ENCODE measurements around the gene TOP3B. TPM values are rescaled to one million over a fixed set of nuclear protein-coding genes. Genes with fewer than 3 reads are reported as not detected.

TOP3B gene
- polyA plus RNA-seq, result 33.7 and 37.9 TPM in 2 replicates
- polyA minus RNA-seq, result 36.3 and 38.9 TPM in 2 replicates

GRCh38 chr22:21982338-21982965 lies at the start of gene TOP3B:
TOP3B (minus strand) TSS chr22:21982787; CDS start chr22:21975709, 7,078 bp downstream.
- Histone ChIP-seq H3K4me2 (ENCODE audit: low read length) (peak within 1 kb of the TSS; percentile 97), H3K4me3 (ENCODE audit: low read length) (peak within 1 kb of the TSS; percentile 96), H3K79me2 (replicated peaks; ENCODE audit: insufficient read depth, low read length) (peaks cover 16% of the 10 kb centered on the region), H3K27me3 (ENCODE audit: insufficient read depth, low read depth, low read length) (no peaks in the 10 kb centered on the region), H3F3A (ENCODE audit: insufficient read depth, low read length, poor library complexity, severe bottlenecking) (no peaks in the 10 kb centered on the region), H3K27ac (ENCODE audit: low read length) (peak within 1 kb of the TSS; percentile 50), H2AFZ (ENCODE audit: low read depth, low read length) (peak within 1 kb of the TSS; percentile 97), H4K20me1 (ENCODE audit: insufficient read depth) (no peaks in the 10 kb centered on the region), H3K9me3 (ENCODE audit: low read length) (no peaks in the 10 kb centered on the region), H3K9ac (ENCODE audit: low read length) (peak within 1 kb of the TSS; percentile 88), H3K9me2 (ENCODE audit: insufficient read depth, low read length) (no peaks in the 10 kb centered on the region), H3K36me3 (ENCODE audit: insufficient read depth, low read length) (no peaks in the 10 kb centered on the region)
- TF ChIP-seq EZH2 (IDR thresholded peaks at IDR 0.05; ENCODE audit: borderline replicate concordance, insufficient read depth, low read length, poor library complexity, severe bottlenecking) (no peak), TAF1 (IDR thresholded peaks at IDR 0.05; ENCODE audit: low read depth) (peak; percentile 92), REST (IDR thresholded peaks at IDR 0.05; ENCODE audit: borderline replicate concordance) (peak; percentile 77), CTCF (IDR thresholded peaks at IDR 0.05; ENCODE audit: poor library complexity, severe bottlenecking) (peak; percentile 23), MXI1 (conservative IDR thresholded peaks at IDR 0.05; ENCODE audit: poor library complexity, severe bottlenecking) (peak; percentile 77), SMC3 (conservative IDR thresholded peaks at IDR 0.05; ENCODE audit: poor library complexity) (peak; percentile 62), EP300 (conservative IDR thresholded peaks at IDR 0.05; ENCODE audit: poor library complexity, severe bottlenecking) (peak; percentile 61), POLR2AphosphoS5 (IDR thresholded peaks at IDR 0.05) (peak; percentile 91), RAD21 (conservative IDR thresholded peaks at IDR 0.05) (peak; percentile 54)

GRCh38 chr22:22031183-22031945 lies 48.8 kb upstream of the TOP3B start:
- no peak overlapping the region for H3K9ac ChIP-seq (ENCODE audit: low read length)
- no peaks in the 10 kb centered on the region for H3K79me2 ChIP-seq (replicated peaks; ENCODE audit: insufficient read depth, low read length)
- no peak overlapping the region for H3K4me3 ChIP-seq (ENCODE audit: low read length)
- no peak overlapping the region for H2AFZ ChIP-seq (ENCODE audit: low read depth, low read length)
- no peak for TF ChIP-seq EZH2 (IDR thresholded peaks at IDR 0.05; ENCODE audit: borderline replicate concordance, insufficient read depth, low read length, poor library complexity, severe bottlenecking)
- no peak for TF ChIP-seq POLR2AphosphoS5 (IDR thresholded peaks at IDR 0.05)
- TF ChIP-seq SMC3 (conservative IDR thresholded peaks at IDR 0.05; ENCODE audit: poor library complexity), result no peak
- no peak for TF ChIP-seq REST (IDR thresholded peaks at IDR 0.05; ENCODE audit: borderline replicate concordance)
- no peak for TF ChIP-seq TAF1 (IDR thresholded peaks at IDR 0.05; ENCODE audit: low read depth)
- TF ChIP-seq MXI1 (conservative IDR thresholded peaks at IDR 0.05; ENCODE audit: poor library complexity, severe bottlenecking), result no peak
- no peak for TF ChIP-seq RAD21 (conservative IDR thresholded peaks at IDR 0.05)
- no peak for TF ChIP-seq CTCF (IDR thresholded peaks at IDR 0.05; ENCODE audit: poor library complexity, severe bottlenecking)
- no peak for TF ChIP-seq EP300 (conservative IDR thresholded peaks at IDR 0.05; ENCODE audit: poor library complexity, severe bottlenecking)
- no peaks in the 10 kb centered on the region for H3K36me3 ChIP-seq (ENCODE audit: insufficient read depth, low read length)
- no peaks in the 10 kb centered on the region for H4K20me1 ChIP-seq (ENCODE audit: insufficient read depth)
- no peaks in the 10 kb centered on the region for H3K9me3 ChIP-seq (ENCODE audit: low read length)
- no peak overlapping the region for H3K27ac ChIP-seq (ENCODE audit: low read length)
- no peaks in the 10 kb centered on the region for H3F3A ChIP-seq (ENCODE audit: insufficient read depth, low read length, poor library complexity, severe bottlenecking)
- H3K9me2 ChIP-seq (ENCODE audit: insufficient read depth, low read length), result no peaks in the 10 kb centered on the region
- H3K27me3 ChIP-seq (ENCODE audit: insufficient read depth, low read depth, low read length), result no peaks in the 10 kb centered on the region
- no peak overlapping the region for H3K4me2 ChIP-seq (ENCODE audit: low read length)

Measured in neural cell (in vitro differentiated cells).